Measurements from ENCODE around the gene ATG9B.
"Not testable (repeated sequence)": the region's sequence is repeated elsewhere in the genome, so short reads cannot be mapped to it uniquely, and the experiment has no call there.

ATG9B gene

GRCh38 chr7:151035026-151035717 is 10.9 kb upstream of the ATG9B start:
- no peak for DNase-seq

GRCh38 chr7:151034312-151035025 is 10.2 kb upstream of the ATG9B start:
- DNase-seq = no peak

- DNase-seq = no peak
Measured at GRCh38 chr7:151033864-151034249, 9.6 kb upstream of the ATG9B start.

- DNase-seq = no peak
Measured at GRCh38 chr7:151032936-151033863, 8.9 kb upstream of the ATG9B start.

GRCh38 chr7:151031011-151031410 is 6.7 kb upstream of the ATG9B start:
- DNase-seq = no peak

GRCh38 chr7:151028948-151029501 is 4.7 kb upstream of the ATG9B start:
- no peak for DNase-seq

GRCh38 chr7:151028131-151028947 is 4.0 kb upstream of the ATG9B start, which contains the start of gene ABCB8:
TSS of gene ABCB8 (plus strand) at chr7:151028450. CDS start at chr7:151028516, 66 bp downstream.
- DNase-seq = peak; percentile 95

GRCh38 chr7:151027728-151028130 is 3.4 kb upstream of the ATG9B start:
- not testable (repeated sequence) for DNase-seq

- not testable (repeated sequence) for DNase-seq
Measured at GRCh38 chr7:151026771-151027727, 2.8 kb upstream of the ATG9B start.

- DNase-seq = no peak
Measured at GRCh38 chr7:151025924-151026671, 1.8 kb upstream of the ATG9B start.

GRCh38 chr7:151023232-151023631 is 1.1 kb downstream of the ATG9B start:
- no peak for DNase-seq

GRCh38 chr7:151020231-151020630 is 4.1 kb downstream of the ATG9B start:
- DNase-seq = no peak

- DNase-seq = no peak
Measured at GRCh38 chr7:151019130-151019447, 5.2 kb downstream of the ATG9B start.

- no peak for DNase-seq
Measured at GRCh38 chr7:151018421-151019129, 5.7 kb downstream of the ATG9B start.

- DNase-seq = no peak
Measured at GRCh38 chr7:151017953-151018420, 6.3 kb downstream of the ATG9B start.

GRCh38 chr7:151017370-151017952 is 6.8 kb downstream of the ATG9B start:
- DNase-seq = no peak

- no peak for DNase-seq
Measured at GRCh38 chr7:151016942-151017341, 7.4 kb downstream of the ATG9B start.

- no peak for DNase-seq
Measured at GRCh38 chr7:151016505-151016904, 7.8 kb downstream of the ATG9B start.

GRCh38 chr7:151015967-151016366 is 8.3 kb downstream of the ATG9B start:
- DNase-seq = no peak
